Mononuclear cell (primary cell): ENCODE results near the gene TPBG. TPM values are rescaled to one million over a fixed set of nuclear protein-coding genes. Genes with fewer than 3 reads are reported as not detected.

Experiments
- H3K27me3 ChIP-seq: 2 replicates; pipeline ENCODE4 v1.6.0; 2011; ENCODE audit warnings: low read length, control low read depth; ENCODE audit not compliant: insufficient read depth
- H3K4me1 ChIP-seq: 2 replicates; pipeline ENCODE4 v1.5.1; 2011; ENCODE audit warnings: mild to moderate bottlenecking, low read length, control low read depth; ENCODE audit not compliant: insufficient read depth
- H3K4me3 ChIP-seq: 2 replicates; pipeline ENCODE4 v1.5.1; 2011; ENCODE audit warnings: mild to moderate bottlenecking, low read length, moderate library complexity
- H3K9me3 ChIP-seq: 2 replicates; pipeline ENCODE4 v1.5.1; 2011; ENCODE audit warnings: low read depth, mild to moderate bottlenecking, control low read depth, low read length
- total RNA-seq: library from RNA; depleted of rRNA; stranded (reverse); fragments of >200 nt; gene quantifications from one replicate; pipeline ENCODE4 v1.2.3, GENCODE V29; 2012

The TPBG gene
- total RNA-seq, 1 donor, result 0.31 TPM

DNA sequence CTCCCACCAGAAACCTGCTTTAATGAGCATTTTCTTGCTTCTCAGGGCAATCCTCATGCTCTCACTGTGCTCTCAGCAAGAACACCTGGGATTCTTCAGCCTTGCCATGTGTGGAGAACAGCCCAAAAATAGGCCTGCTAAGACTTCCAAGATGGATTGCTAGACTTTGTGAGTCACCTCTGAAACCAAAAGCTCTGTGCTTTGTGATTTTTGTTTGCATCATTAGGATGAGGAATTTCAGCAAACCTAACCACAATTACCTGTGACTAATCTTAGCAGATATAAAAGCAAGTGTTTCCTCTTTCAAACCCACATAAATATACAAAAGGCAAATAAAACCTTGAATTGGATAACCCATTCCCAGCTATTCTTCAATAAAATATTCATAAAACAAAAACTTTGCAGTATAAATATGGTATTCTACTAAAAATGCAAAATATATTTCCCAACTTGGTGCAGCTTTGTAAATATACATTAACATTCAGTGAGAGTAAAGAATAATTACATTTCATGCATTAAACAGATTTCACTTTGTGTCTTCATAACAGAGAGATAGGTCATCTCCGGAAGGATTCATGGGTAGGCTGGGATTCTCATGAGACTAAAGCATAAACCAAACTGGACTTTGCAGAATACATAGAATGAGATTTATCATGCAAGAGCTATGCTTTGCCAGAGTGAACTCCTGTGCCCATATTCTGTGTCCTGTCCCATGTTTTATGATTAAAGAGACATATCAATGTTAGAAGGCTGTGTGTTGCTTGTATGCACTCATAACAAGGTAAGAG lies 33.5 kb downstream of the TPBG start:
- Histone ChIP-seq H3K9me3 (no peaks in the 10 kb centered on the region), H3K4me3 (no peak overlapping the region), H3K4me1 (no peaks in the 10 kb centered on the region), H3K27me3 (no peaks in the 10 kb centered on the region)

DNA sequence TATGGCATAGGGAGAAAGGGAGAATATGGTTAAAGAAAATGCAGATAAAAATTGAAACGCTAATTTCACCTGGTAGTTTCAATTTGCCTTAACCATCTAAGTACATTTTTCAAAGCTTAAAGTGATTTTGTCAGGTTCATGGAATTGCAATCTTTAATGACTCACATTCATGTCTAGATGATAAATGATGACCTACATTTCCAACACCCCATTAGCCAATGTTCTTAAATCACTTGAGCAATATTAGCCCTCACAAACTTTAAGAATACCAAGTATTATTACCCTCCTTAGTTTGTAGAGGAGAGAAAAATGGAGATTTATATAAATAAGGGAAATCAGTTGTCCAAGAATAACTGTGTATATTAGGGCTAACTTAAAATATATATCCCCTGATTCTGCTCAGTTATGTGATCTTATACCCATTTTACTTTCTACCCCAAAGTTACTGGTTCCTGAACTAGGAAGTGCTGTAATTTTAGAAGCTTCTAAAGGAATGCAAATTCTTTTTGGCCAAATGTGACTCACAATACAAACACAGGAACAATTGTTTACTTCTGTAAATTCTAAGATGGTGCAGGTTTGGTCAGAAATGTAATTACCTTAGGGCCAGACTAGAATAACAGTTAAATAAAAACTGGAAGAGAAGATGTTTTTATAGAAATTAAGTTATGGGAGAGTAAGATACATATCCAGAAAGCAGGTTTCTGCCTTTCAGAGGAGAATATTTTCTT lies 34.5 kb downstream of the TPBG start:
- Histone ChIP-seq H3K4me1 (no peaks in the 10 kb centered on the region), H3K4me3 (no peak overlapping the region), H3K9me3 (no peaks in the 10 kb centered on the region), H3K27me3 (no peaks in the 10 kb centered on the region)

DNA sequence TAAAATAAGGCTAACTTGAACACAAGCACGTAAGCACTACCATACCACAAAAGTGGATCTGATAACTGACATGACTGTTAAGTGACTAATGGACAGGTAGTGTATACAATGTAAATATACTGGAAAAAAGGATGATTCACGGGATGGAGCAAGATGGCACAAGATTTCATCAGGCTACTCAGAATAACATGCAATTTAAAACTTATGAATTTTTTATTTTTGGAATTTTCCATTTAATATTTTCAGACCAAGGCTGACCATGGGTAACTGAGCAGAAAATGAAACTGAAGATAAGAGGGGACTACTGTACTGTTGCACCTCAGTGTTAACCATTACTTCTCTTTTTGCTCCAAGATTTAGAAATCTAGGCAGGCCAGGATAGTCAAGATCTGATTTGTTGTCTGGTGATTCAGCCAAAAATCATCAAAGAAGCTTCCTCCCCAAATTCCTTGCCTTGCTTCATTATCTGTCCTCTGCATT lies 45.4 kb downstream of the TPBG start:
- Histone ChIP-seq H3K27me3 (no peaks in the 10 kb centered on the region), H3K9me3 (no peaks in the 10 kb centered on the region), H3K4me1 (no peaks in the 10 kb centered on the region), H3K4me3 (no peak overlapping the region)

DNA sequence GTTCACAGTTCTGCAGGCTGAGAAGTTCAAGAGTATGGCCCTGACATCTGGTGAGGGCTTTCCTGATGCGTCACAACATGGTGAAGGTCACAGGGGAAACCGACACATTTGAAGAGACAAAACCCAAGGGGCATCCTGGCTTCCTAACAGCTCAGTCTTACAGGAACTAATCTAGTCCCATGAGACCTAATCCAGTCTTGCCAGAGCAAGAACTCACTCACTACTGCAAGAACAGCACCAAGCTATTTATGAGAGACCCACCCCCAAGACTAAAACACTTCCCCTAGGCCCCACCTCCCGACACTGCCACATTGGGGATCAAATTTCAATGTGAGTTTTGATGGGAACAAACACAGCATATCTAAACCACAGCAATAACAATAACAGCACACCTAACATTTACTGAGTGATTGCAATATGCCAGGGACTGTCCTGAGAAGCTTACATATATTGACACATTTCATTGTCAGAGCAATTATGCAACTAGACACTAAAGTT lies 46.6 kb downstream of the TPBG start:
- Histone ChIP-seq H3K27me3 (no peaks in the 10 kb centered on the region), H3K4me3 (no peak overlapping the region), H3K4me1 (no peaks in the 10 kb centered on the region), H3K9me3 (no peaks in the 10 kb centered on the region)

DNA sequence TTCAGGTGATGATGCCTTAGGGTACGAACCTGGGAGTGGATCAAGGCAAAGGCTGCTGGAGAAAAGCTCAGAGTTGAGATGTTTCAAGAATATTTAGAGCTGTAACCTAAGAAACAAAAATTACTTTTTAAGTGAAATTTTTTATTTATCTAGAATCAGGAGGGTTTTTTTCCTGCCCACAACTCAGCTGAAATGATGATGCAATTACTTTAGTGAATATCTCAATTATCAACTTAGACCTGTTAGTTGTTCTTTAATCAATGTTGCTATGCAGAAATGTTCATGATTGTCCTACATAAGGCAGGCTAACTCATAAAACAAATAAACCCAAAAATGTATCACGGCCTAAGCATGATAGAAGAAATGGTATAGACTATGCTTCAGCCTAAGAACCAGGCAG lies 50.3 kb downstream of the TPBG start:
- no peaks in the 10 kb centered on the region for H3K27me3 ChIP-seq
- no peaks in the 10 kb centered on the region for H3K9me3 ChIP-seq
- no peak overlapping the region for H3K4me3 ChIP-seq
- no peaks in the 10 kb centered on the region for H3K4me1 ChIP-seq

DNA sequence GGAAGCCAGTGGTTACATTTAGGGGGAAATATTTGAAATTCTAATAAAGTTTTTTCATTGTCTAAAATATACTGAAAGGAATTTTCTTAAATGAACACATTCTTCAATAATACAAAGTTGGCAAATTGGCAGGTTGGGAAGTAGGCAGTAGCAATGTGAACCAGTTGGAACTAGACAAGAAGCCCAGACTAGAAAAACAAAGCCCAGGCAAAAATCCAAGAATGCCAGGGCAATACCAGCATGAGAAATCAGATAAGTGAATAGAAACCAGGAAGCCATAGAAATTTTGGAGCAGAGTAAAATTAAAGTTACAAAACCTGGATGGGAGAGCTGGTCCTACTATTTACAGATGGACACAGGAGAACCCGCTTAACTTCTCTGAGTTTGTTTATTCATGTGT lies 52.2 kb downstream of the TPBG start:
- H3K27me3 ChIP-seq, result no peaks in the 10 kb centered on the region
- H3K4me1 ChIP-seq, result no peaks in the 10 kb centered on the region
- H3K4me3 ChIP-seq, result no peak overlapping the region
- H3K9me3 ChIP-seq, result no peaks in the 10 kb centered on the region

DNA sequence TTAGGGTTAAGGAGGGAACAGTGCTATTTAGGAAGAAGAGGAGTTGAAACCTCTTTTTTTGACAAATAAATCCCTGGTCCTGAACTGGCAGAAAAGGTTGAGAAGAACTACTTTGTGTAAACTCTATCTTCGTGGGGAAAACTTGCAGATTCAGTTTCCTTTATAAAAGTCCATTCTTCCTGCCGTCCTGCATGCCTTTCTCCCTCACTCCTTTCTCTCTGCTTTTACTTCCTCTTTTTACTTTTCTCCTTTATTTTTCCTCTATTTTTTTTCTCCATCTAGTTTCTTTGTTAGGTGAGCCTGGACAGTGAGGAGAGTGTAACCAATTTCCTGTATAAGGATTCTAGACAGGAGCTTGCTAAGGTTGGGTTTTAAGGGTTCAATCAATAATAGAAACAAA lies 52.7 kb downstream of the TPBG start:
- H3K9me3 ChIP-seq, result no peaks in the 10 kb centered on the region
- no peaks in the 10 kb centered on the region for H3K4me1 ChIP-seq
- H3K4me3 ChIP-seq, result no peak overlapping the region

More for the DNA sequence above, 52.7 kb downstream of the TPBG start:
- no peaks in the 10 kb centered on the region for H3K27me3 ChIP-seq

Other genes with a start within 250 kb of the TPBG start
- gene IBTK, start 116.1 kb upstream of the TPBG start, total RNA-seq, result 22.0 TPM